Amygdala (tissue), 56 donors: ENCODE results near the gene PATL1.

Experiments used
- DNase-seq, 56 donors: peaks; one replicate each; lab custom pipeline; 2025; lab: John Stamatoyannopoulos, UW

PATL1 gene

GRCh38 chr11:59616396-59616982, 52.3 kb downstream of the PATL1 start:
- DNase-seq, result peak in 2 of 56 donors; percentile 82 to 93

GRCh38 chr11:59615637-59616395, 53.0 kb downstream of the PATL1 start, which contains the start of gene OSBP:
Gene OSBP (minus strand): TSS chr11:59615774. CDS start chr11:59615664, 110 bp downstream.
- DNase-seq, result peak; percentile 80 to 100 (median 100)

- DNase-seq, result peak in 28 of 56 donors; percentile 4 to 59 (median 28)
Measured at GRCh38 chr11:59615120-59615636, 53.7 kb downstream of the PATL1 start.

GRCh38 chr11:59614277-59615119, 54.3 kb downstream of the PATL1 start:
- peak in 1 of 56 donors; percentile 26 for DNase-seq

- DNase-seq, result no peak
Measured at GRCh38 chr11:59611570-59612565, 57.0 kb downstream of the PATL1 start.

GRCh38 chr11:59610289-59610688, 58.5 kb downstream of the PATL1 start:
- no peak for DNase-seq

GRCh38 chr11:59607703-59608454, 61.0 kb downstream of the PATL1 start:
- no peak for DNase-seq

GRCh38 chr11:59602432-59602831, 66.4 kb downstream of the PATL1 start:
- DNase-seq, result no peak

- no peak for DNase-seq
Measured at GRCh38 chr11:59601788-59602187, 67.0 kb downstream of the PATL1 start.

GRCh38 chr11:59600636-59601035, 68.2 kb downstream of the PATL1 start:
- DNase-seq, result no peak

GRCh38 chr11:59600234-59600633, 68.6 kb downstream of the PATL1 start:
- no peak for DNase-seq

- DNase-seq, result no peak
Measured at GRCh38 chr11:59598961-59599360, 69.9 kb downstream of the PATL1 start.
